Measurements from ENCODE around the gene MMUT. TPM values are rescaled to one million over a fixed set of nuclear protein-coding genes. Genes with fewer than 3 reads are reported as not detected.
"Not testable (repeated sequence)": the region's sequence is repeated elsewhere in the genome, so short reads cannot be mapped to it uniquely, and the experiment has no call there.

MMUT gene
- total RNA-seq, 6 experiments from 2014 or later = 16.3 to 18.7 (median 17.1) TPM

- no peaks in the 10 kb centered on the region for H3K36me3 Mint-ChIP-seq (ENCODE audit: low read depth)
- DNase-seq = no peak
- no peak overlapping the region for H3K4me3 Mint-ChIP-seq
- H3K27ac Mint-ChIP-seq = no peak overlapping the region
- TF ChIP-seq CTCF (IDR thresholded peaks at IDR 0.05) = no peak
- H3K9me3 Mint-ChIP-seq = no peaks in the 10 kb centered on the region
- peaks cover 2% of the 10 kb centered on the region for H3K27me3 Mint-ChIP-seq (ENCODE audit: insufficient read depth)
- peaks cover 1% of the 10 kb centered on the region for H3K4me1 Mint-ChIP-seq (ENCODE audit: low read depth)
Observed at GRCh38 chr6:49401063-49401462, 62.0 kb downstream of the MMUT start.

- not testable (repeated sequence) for H3K27me3 Mint-ChIP-seq (ENCODE audit: insufficient read depth); H3K9me3 Mint-ChIP-seq; H3K27ac Mint-ChIP-seq; H3K36me3 Mint-ChIP-seq (ENCODE audit: low read depth); H3K4me1 Mint-ChIP-seq (ENCODE audit: low read depth); DNase-seq; H3K4me3 Mint-ChIP-seq
Observed at GRCh38 chr6:49386667-49387508, 76.2 kb downstream of the MMUT start.

GRCh38 chr6:49384904-49385303 is 78.1 kb downstream of the MMUT start:
- H3K9me3 Mint-ChIP-seq = no peaks in the 10 kb centered on the region; the same call in 1 of the 2 replicates
- no peak for DNase-seq
- peaks cover 1% of the 10 kb centered on the region; the same call in 1 of the 2 replicates for H3K27me3 Mint-ChIP-seq (ENCODE audit: insufficient read depth)
- no peak overlapping the region for H3K4me3 Mint-ChIP-seq
- H3K27ac Mint-ChIP-seq = no peak overlapping the region
- no peak for TF ChIP-seq CTCF (IDR thresholded peaks at IDR 0.05)
- H3K4me1 Mint-ChIP-seq (ENCODE audit: low read depth) = peaks cover 9% of the 10 kb centered on the region; the same call in 1 of the 2 replicates
- 0 out of 2 replicates have a peak, but pooled peaks cover 3% of the 10 kb centered on the region for H3K36me3 Mint-ChIP-seq (ENCODE audit: low read depth)

Other genes starting within 250 kb of the MMUT start
- gene CENPQ, start 117 bp upstream of the MMUT start, total RNA-seq (2021; fragmentation: NEBNext Ultra II Directional; extraction: Animal tissue kit (Norgen Biotek cat#: 25700)) = 10 to 100 TPM in 5 of 6 experiments, 1 to 10 TPM in 1; 7.2 to 14.3 (median 13.2) TPM
- gene GLYATL3, start 36.7 kb upstream of the MMUT start, total RNA-seq (2021; fragmentation: NEBNext Ultra II Directional; extraction: Animal tissue kit (Norgen Biotek cat#: 25700)) = not detected
- gene C6orf141, start 87.4 kb upstream of the MMUT start, total RNA-seq (2021; fragmentation: NEBNext Ultra II Directional; extraction: Animal tissue kit (Norgen Biotek cat#: 25700)) = not detected
- gene RHAG, start 173.6 kb upstream of the MMUT start, total RNA-seq (2021; fragmentation: NEBNext Ultra II Directional; extraction: Animal tissue kit (Norgen Biotek cat#: 25700)) = not detected